ENCODE results near the gene ZFYVE16.

GRCh38 chr5:80481019-80481893 is 73.4 kb downstream of the ZFYVE16 start:
- no peak for TF ChIP-seq POLR2A (IDR thresholded peaks at IDR 0.05; ENCODE audit: low read depth, low read length)
- TF ChIP-seq POLR2AphosphoS5 (IDR thresholded peaks at IDR 0.05; ENCODE audit: low read depth, low read length), result no peak
- no peak for TF ChIP-seq TAF1 (IDR thresholded peaks at IDR 0.05; ENCODE audit: borderline replicate concordance, low read depth, low read length)
